HEK293 (cell line): ENCODE measurements around the gene TATDN2.

Experiments
- CTCF ChIP-seq: fragments of 450-650 bp; formaldehyde crosslinking; IDR thresholded peaks from 2 replicates; pipeline ENCODE4 v1.5.1; 2016; ENCODE audit warnings: missing biosample characterization, missing genetic modification characterization
- ELK4 ChIP-seq: IDR thresholded peaks from 2 replicates; pipeline ENCODE4 v1.6.1; 2011; ENCODE audit warnings: mild to moderate bottlenecking, low read depth, low read length, borderline replicate concordance
- YY1 ChIP-seq: fragments of 450-650 bp; formaldehyde crosslinking; IDR thresholded peaks from 2 replicates; pipeline ENCODE4 v1.5.1; 2018; ENCODE audit warnings: missing biosample characterization, missing genetic modification characterization
- ZNF670 ChIP-seq: fragments of 450-650 bp; formaldehyde crosslinking; IDR thresholded peaks from 2 replicates; pipeline ENCODE4 v1.5.1; 2016; ENCODE audit warnings: missing biosample characterization, missing genetic modification characterization, low read depth
- ZNF776 ChIP-seq: fragments of 450-650 bp; formaldehyde crosslinking; IDR thresholded peaks from 2 replicates; pipeline ENCODE4 v1.5.0; 2017; ENCODE audit warnings: missing biosample characterization, missing genetic modification characterization, borderline replicate concordance

GRCh38 chr3:10198761-10199649, 49.3 kb upstream of the TATDN2 start:
- no peak for TF ChIP-seq ELK4
- no peak for TF ChIP-seq CTCF
- TF ChIP-seq YY1 (tag by site-specific recombination) = no peak
- no peak for TF ChIP-seq ZNF670 (tag by site-specific recombination)
- TF ChIP-seq ZNF776 = no peak
